ENCODE measurements around the gene CTDSPL.

Gene CTDSPL

DNA sequence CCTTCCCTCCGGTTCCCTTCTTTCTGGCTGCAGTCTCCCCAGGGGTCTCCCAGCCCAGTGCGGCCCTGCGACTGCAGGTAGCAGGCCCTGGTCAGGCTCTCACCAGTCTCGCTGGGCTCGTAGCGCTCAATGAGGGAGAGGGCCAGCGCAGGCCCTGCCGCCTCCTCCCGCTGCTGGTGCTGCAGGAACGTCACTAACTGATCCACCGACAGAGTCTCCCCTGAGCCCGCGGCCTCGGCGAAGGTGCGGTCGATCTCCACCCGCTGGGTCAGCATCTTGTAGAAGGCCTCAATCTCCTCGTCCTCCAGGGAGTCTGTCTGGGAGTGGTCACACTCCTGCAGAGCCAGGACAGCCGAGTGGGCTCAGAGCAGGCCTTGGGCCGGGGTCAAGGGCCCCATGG, 149.4 kb downstream of the CTDSPL start (continued):
- TF ChIP-seq CSRNP3 (CRISPR knock-in tag; IDR thresholded peaks at IDR 0.05) = no peak
- no peak for TF ChIP-seq CSDC2 (CRISPR knock-in tag; IDR thresholded peaks at IDR 0.05)
- no peak for TF ChIP-seq BACH2 (CRISPR knock-in tag; IDR thresholded peaks at IDR 0.05; ENCODE audit: borderline replicate concordance)
- TF ChIP-seq ZC3H10 (CRISPR knock-in tag; IDR thresholded peaks at IDR 0.05) = no peak
- TF ChIP-seq OSR1 (CRISPR knock-in tag; IDR thresholded peaks at IDR 0.05) = no peak
- TF ChIP-seq GLIS3 (CRISPR knock-in tag; IDR thresholded peaks at IDR 0.05) = no peak
- no peak for TF ChIP-seq ARNTL (CRISPR knock-in tag; IDR thresholded peaks at IDR 0.05; ENCODE audit: borderline replicate concordance, low read depth)
- TF ChIP-seq RARB (CRISPR knock-in tag; IDR thresholded peaks at IDR 0.05) = no peak
- TF ChIP-seq PPARA (CRISPR knock-in tag; IDR thresholded peaks at IDR 0.05; ENCODE audit: borderline replicate concordance) = no peak

DNA sequence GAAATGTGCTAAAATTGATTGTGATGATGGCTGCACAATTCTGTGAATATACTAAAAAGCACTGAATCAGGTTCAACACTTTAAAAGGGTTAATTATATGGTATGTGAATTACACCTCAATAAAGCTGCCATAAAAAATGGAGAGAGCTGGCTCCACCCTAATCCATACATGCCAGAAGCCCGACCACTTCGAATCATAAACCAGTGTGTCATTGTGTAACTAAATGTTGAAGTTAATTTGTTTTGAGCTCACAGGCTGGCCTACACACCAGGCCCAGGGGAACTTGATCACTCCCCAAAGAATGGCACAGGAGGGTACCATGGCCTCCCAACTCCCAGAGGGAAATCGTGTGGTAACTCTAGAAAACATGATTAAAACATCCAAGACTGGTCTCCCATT, 153.8 kb downstream of the CTDSPL start:
- ATAC-seq = no peak

DNA sequence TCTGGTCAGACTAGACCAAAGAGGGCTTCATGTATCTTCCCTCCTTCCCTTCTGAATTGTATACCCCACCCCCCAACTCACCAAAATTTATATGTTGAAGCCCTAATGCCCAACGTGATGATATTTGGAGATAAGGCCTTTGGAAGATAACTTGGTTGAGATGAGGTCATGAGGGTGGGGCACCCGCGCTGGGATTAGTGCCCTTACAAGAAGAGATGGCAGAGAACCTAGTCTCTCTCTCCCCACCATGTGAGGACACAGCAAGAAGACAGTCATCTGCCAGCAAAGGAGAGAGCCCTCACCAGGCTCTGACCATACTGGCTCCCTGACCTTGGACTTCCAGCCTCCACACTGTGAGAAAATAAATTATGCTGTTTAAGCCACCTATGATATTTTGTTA, 154.3 kb downstream of the CTDSPL start:
- no peak for ATAC-seq
- TF ChIP-seq GLIS3 (CRISPR knock-in tag; IDR thresholded peaks at IDR 0.05) (no peak), ZNF70 (CRISPR knock-in tag; IDR thresholded peaks at IDR 0.05) (no peak), TOX (CRISPR knock-in tag; IDR thresholded peaks at IDR 0.05; ENCODE audit: borderline replicate concordance) (no peak), CSDC2 (CRISPR knock-in tag; IDR thresholded peaks at IDR 0.05) (no peak), POU6F1 (CRISPR knock-in tag; IDR thresholded peaks at IDR 0.05; ENCODE audit: borderline replicate concordance, low read depth) (no peak), BACH2 (CRISPR knock-in tag; IDR thresholded peaks at IDR 0.05; ENCODE audit: borderline replicate concordance) (no peak), ZNF8 (CRISPR knock-in tag; IDR thresholded peaks at IDR 0.05) (no peak), ESRRG (CRISPR knock-in tag; IDR thresholded peaks at IDR 0.05) (no peak), PPARA (CRISPR knock-in tag; IDR thresholded peaks at IDR 0.05; ENCODE audit: borderline replicate concordance) (no peak), TSHZ2 (CRISPR knock-in tag; IDR thresholded peaks at IDR 0.05) (no peak), TCF4 (CRISPR knock-in tag; IDR thresholded peaks at IDR 0.05; ENCODE audit: borderline replicate concordance) (no peak), RARB (CRISPR knock-in tag; IDR thresholded peaks at IDR 0.05) (no peak), CSRNP3 (CRISPR knock-in tag; IDR thresholded peaks at IDR 0.05) (no peak), ZFP3 (CRISPR knock-in tag; IDR thresholded peaks at IDR 0.05) (no peak), ISL1 (CRISPR knock-in tag; IDR thresholded peaks at IDR 0.05) (no peak), ZNF565 (CRISPR knock-in tag; conservative IDR thresholded peaks at IDR 0.05; ENCODE audit: low read depth) (no peak)
- TF ChIP-seq, protein P1, sequence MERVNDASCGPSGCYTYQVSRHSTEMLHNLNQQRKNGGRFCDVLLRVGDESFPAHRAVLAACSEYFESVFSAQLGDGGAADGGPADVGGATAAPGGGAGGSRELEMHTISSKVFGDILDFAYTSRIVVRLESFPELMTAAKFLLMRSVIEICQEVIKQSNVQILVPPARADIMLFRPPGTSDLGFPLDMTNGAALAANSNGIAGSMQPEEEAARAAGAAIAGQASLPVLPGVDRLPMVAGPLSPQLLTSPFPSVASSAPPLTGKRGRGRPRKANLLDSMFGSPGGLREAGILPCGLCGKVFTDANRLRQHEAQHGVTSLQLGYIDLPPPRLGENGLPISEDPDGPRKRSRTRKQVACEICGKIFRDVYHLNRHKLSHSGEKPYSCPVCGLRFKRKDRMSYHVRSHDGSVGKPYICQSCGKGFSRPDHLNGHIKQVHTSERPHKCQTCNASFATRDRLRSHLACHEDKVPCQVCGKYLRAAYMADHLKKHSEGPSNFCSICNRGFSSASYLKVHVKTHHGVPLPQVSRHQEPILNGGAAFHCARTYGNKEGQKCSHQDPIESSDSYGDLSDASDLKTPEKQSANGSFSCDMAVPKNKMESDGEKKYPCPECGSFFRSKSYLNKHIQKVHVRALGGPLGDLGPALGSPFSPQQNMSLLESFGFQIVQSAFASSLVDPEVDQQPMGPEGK (CRISPR knock-in tag; IDR thresholded peaks at IDR 0.05; ENCODE audit: borderline replicate concordance) = no peak

More for the DNA sequence above, 153.8 kb downstream of the CTDSPL start:
- TF ChIP-seq RARB (CRISPR knock-in tag; IDR thresholded peaks at IDR 0.05) = no peak
- no peak for TF ChIP-seq ESRRG (CRISPR knock-in tag; IDR thresholded peaks at IDR 0.05)
- TF ChIP-seq ISL1 (CRISPR knock-in tag; IDR thresholded peaks at IDR 0.05) = no peak
- TF ChIP-seq, protein P1 (CRISPR knock-in tag; IDR thresholded peaks at IDR 0.05; ENCODE audit: borderline replicate concordance) = no peak
- no peak for TF ChIP-seq OSR1 (CRISPR knock-in tag; IDR thresholded peaks at IDR 0.05)
- no peak for TF ChIP-seq ZNF70 (CRISPR knock-in tag; IDR thresholded peaks at IDR 0.05)
- TF ChIP-seq POU6F1 (CRISPR knock-in tag; IDR thresholded peaks at IDR 0.05; ENCODE audit: borderline replicate concordance, low read depth) = no peak
- TF ChIP-seq PPARA (CRISPR knock-in tag; IDR thresholded peaks at IDR 0.05; ENCODE audit: borderline replicate concordance) = no peak
- no peak for TF ChIP-seq CSDC2 (CRISPR knock-in tag; IDR thresholded peaks at IDR 0.05)
- TF ChIP-seq TCF4 (CRISPR knock-in tag; IDR thresholded peaks at IDR 0.05; ENCODE audit: borderline replicate concordance) = no peak
- no peak for TF ChIP-seq SNAI2 (CRISPR knock-in tag; IDR thresholded peaks at IDR 0.05)

All from SK-N-SH treated with all-trans-retinoic acid at 6 μM for 48 hours (cell line).